Neuronal stem cell (in vitro differentiated cells): ENCODE measurements around the gene OPN3.

Experiments
- DNase-seq: peaks from one replicate; pipeline ENCODE4 v3.0.0-alpha.2; 2013; ENCODE audit warnings: low spot score
- H2AFZ ChIP-seq: one replicate; pipeline ENCODE4 v1.6.1; 2013; ENCODE audit warnings: mild to moderate bottlenecking, low read length, inconsistent platforms
- H2AK5ac ChIP-seq: 2 replicates; pipeline ENCODE4 v1.6.1; 2013; ENCODE audit warnings: low read depth, mild to moderate bottlenecking, inconsistent platforms, low read length, moderate library complexity, mixed read lengths
- H2BK120ac ChIP-seq: 2 replicates; pipeline ENCODE4 v1.6.1; 2013; ENCODE audit warnings: low read depth, mild to moderate bottlenecking, inconsistent platforms, low read length, moderate library complexity, mixed read lengths
- H2BK12ac ChIP-seq: one replicate; pipeline ENCODE4 v1.6.1; 2013; ENCODE audit warnings: low read length, inconsistent platforms
- H2BK15ac ChIP-seq: 2 replicates; pipeline ENCODE4 v1.6.1; 2013; ENCODE audit warnings: mild to moderate bottlenecking, low read length, inconsistent platforms, mixed read lengths
- H2BK5ac ChIP-seq: one replicate; pipeline ENCODE4 v1.6.1; 2013; ENCODE audit warnings: inconsistent platforms, mild to moderate bottlenecking, low read length, moderate library complexity
- H3K14ac ChIP-seq: one replicate; pipeline ENCODE4 v1.6.1; 2013; ENCODE audit warnings: low read length, inconsistent platforms
- H3K18ac ChIP-seq: 2 replicates; pipeline ENCODE4 v1.6.1; 2013; ENCODE audit warnings: low read length, inconsistent platforms
- H3K23ac ChIP-seq: 2 replicates; pipeline ENCODE4 v1.6.1; 2013; ENCODE audit warnings: low read depth, mild to moderate bottlenecking, mixed read lengths, low read length, inconsistent platforms; ENCODE audit not compliant: poor library complexity
- H3K27ac ChIP-seq: replicated peaks from 3 replicates; pipeline ENCODE4 v1.5.1; 2013; ENCODE audit warnings: low read length, inconsistent platforms
- H3K27me3 ChIP-seq, 3 experiments: 2 replicates each; pipeline ENCODE4 v1.6.1; 2013; ENCODE audit warnings: low read length in 3 of 3, mild to moderate bottlenecking in 2 of 3, inconsistent platforms in 1 of 3, low read depth in 1 of 3, mixed read lengths in 1 of 3, moderate library complexity in 1 of 3; ENCODE audit not compliant: control insufficient read depth in 3 of 3, insufficient read depth in 3 of 3
- H3K36me3 ChIP-seq, 2 donors: replicated peaks in 1 of 2; 2 replicates each; pipeline ENCODE4 v1.6.1; 2013; ENCODE audit warnings: low read length in 2 of 2; ENCODE audit not compliant: control insufficient read depth in 2 of 2, insufficient read depth in 2 of 2
- H3K4ac ChIP-seq: 2 replicates; pipeline ENCODE4 v1.6.1; 2013; ENCODE audit warnings: inconsistent platforms, mild to moderate bottlenecking, low read length, moderate library complexity
- H3K4me1 ChIP-seq, 2 donors: 1 replicate in 1 of 2; 2 replicates in 1 of 2; pipeline ENCODE4 v1.6.1; 2013; ENCODE audit warnings: low read length in 2 of 2, low read depth in 1 of 2; ENCODE audit not compliant: control insufficient read depth in 2 of 2, insufficient read depth in 1 of 2
- H3K4me2 ChIP-seq: one replicate; pipeline ENCODE4 v1.6.1; 2013; ENCODE audit warnings: mild to moderate bottlenecking, low read length, inconsistent platforms; ENCODE audit not compliant: insufficient read depth, poor library complexity, severe bottlenecking
- H3K4me3 ChIP-seq, 2 donors: 2 replicates each; pipeline ENCODE4 v1.5.1; 2013; ENCODE audit warnings: low read length in 2 of 2, mild to moderate bottlenecking in 2 of 2, inconsistent platforms in 1 of 2, moderate library complexity in 1 of 2
- H3K79me1 ChIP-seq: one replicate; pipeline ENCODE4 v1.6.1; 2013; ENCODE audit warnings: low read depth, mild to moderate bottlenecking, inconsistent platforms, low read length, moderate library complexity
- H3K9ac ChIP-seq: one replicate; pipeline ENCODE4 v1.6.1; 2013; ENCODE audit warnings: mild to moderate bottlenecking, low read depth, low read length, inconsistent platforms; ENCODE audit not compliant: poor library complexity
- H3K9me3 ChIP-seq, 2 donors: replicated peaks in 1 of 2; 2 replicates each; pipeline versions ENCODE3 to v1.6.1; 2013; ENCODE audit warnings: low read length in 2 of 2, mild to moderate bottlenecking in 2 of 2, inconsistent platforms in 1 of 2, low read depth in 1 of 2, mixed read lengths in 1 of 2, moderate library complexity in 1 of 2; ENCODE audit not compliant: control insufficient read depth in 2 of 2, insufficient read depth in 1 of 2
- H4K8ac ChIP-seq: one replicate; pipeline ENCODE4 v1.6.1; 2013; ENCODE audit warnings: low read depth, mild to moderate bottlenecking, inconsistent platforms, low read length, moderate library complexity
- H4K91ac ChIP-seq: one replicate; pipeline ENCODE4 v1.6.1; 2013; ENCODE audit warnings: low read length, low read depth, mild to moderate bottlenecking, inconsistent platforms; ENCODE audit not compliant: poor library complexity
- WGBS, 2 donors: extraction: QIAGEN DNeasy Blood & Tissue Kit; methylation state at CpG; one replicate each; pipeline ENCODE4 v1.1.7; 2013; ENCODE audit warnings: missing lambda C conversion rate in 2 of 2, mixed read lengths in 1 of 2; ENCODE audit not compliant: insufficient read length in 2 of 2, insufficient replicate concordance in 1 of 2; ENCODE audit errors: extremely low coverage in 2 of 2; 5-methylcytosine and 5-hydroxymethylcytosine counted together

OPN3 gene

DNA sequence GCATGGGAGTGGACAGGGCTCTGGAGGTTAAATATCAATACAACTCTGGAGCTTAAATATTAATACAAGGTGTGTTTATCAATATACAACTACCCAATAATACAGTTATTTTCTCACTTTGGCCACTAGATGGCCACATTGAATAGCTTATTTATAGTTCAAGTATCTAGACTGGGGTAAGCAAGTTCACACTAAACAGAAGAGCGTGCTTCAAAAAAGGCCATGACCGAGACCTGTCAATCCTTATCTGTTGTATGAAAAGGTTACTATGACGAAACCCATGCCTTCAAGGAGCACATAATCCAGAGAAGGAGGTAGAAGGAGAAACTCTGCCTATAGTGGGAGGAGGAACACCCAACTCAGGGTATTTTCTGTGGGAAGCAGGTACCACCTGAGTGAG is 29.1 kb downstream of the OPN3 start:
- H3K79me1 ChIP-seq, result no peaks in the 10 kb centered on the region
- H3K14ac ChIP-seq, result no peak overlapping the region
- no peak overlapping the region for H2BK120ac ChIP-seq
- no peaks in the 10 kb centered on the region for H3K27me3 ChIP-seq
- H3K4me2 ChIP-seq, result no peak overlapping the region
- WGBS, 2 donors, result no CpG with 5 or more reads among the region's 3 CpGs
- H2AFZ ChIP-seq, result no peak overlapping the region
- H3K4me3 ChIP-seq, result no peak overlapping the region
- peaks cover 0 to 2% of the 10 kb centered on the region in 2 donors for H3K4me1 ChIP-seq
- H3K18ac ChIP-seq, result no peak overlapping the region
- no peak overlapping the region for H2BK15ac ChIP-seq
- no peak overlapping the region for H3K27ac ChIP-seq
- H3K9ac ChIP-seq, result no peak overlapping the region
- H2BK12ac ChIP-seq, result no peak overlapping the region
- H3K9me3 ChIP-seq, result peaks cover 0 to 5% of the 10 kb centered on the region in 2 donors
- no peak overlapping the region for H3K4ac ChIP-seq
- no peak overlapping the region for H3K23ac ChIP-seq
- H4K91ac ChIP-seq, result no peak overlapping the region
- H4K8ac ChIP-seq, result no peak overlapping the region
- no peak overlapping the region for H2BK5ac ChIP-seq
- H2AK5ac ChIP-seq, result no peak overlapping the region
- H3K36me3 ChIP-seq, result peaks cover 0 to 4% of the 10 kb centered on the region in 2 donors
- peak; percentile 27 for DNase-seq

DNA sequence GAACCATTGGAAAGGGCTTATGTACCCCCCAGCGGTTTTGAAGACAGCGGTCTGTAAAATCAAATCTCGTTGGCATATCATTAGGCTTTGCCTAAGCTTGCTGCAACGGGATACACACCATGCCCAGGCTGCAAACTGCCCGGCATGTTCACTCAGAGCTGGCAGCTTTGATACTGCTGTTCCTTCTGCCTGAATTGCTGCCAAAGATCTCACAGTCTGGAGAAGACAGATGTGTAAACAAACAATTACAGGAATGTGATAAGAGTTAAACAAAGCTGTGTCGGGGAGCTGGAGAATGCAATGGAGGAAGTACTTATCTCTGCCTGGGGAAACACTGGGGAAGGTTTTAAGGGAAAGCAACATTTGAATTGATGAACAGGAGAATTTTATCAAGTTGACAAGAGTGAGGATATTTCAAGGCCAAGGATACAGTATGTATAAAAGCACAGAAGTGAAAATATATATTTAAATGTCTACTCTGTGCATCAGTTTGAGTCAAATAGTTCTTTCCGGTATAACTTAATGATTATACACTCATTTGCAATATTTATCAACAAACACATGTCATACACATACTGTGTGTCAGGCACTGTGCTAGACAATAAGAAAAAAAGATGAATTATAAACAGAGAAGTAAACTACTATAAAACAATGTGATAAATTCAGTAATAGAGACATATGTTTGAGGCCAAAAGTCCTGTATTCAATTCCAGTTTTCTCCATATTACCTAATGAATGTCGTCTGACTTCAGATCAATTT is 29.9 kb downstream of the OPN3 start:
- Histone ChIP-seq H3K23ac (no peak overlapping the region), H2BK120ac (no peak overlapping the region), H3K4me3 (no peak overlapping the region), H3K9ac (no peak overlapping the region), H3K27ac (no peak overlapping the region), H3K4me1 (no peaks in the 10 kb centered on the region), H2AFZ (no peak overlapping the region), H4K8ac (no peak overlapping the region), H3K27me3 (no peaks in the 10 kb centered on the region), H3K36me3 (peaks cover 0 to 2% of the 10 kb centered on the region in 2 donors), H3K9me3 (peaks cover 0 to 5% of the 10 kb centered on the region in 2 donors), H3K79me1 (no peaks in the 10 kb centered on the region), H3K4ac (no peak overlapping the region), H2BK15ac (no peak overlapping the region), H3K4me2 (no peak overlapping the region), H3K18ac (no peak overlapping the region), H3K14ac (no peak overlapping the region), H2BK5ac (no peak overlapping the region), H2AK5ac (no peak overlapping the region), H4K91ac (no peak overlapping the region), H2BK12ac (no peak overlapping the region)
- WGBS, 2 donors, result no CpG with 5 or more reads among the region's 8 CpGs
- DNase-seq, result peak; percentile 14

DNA sequence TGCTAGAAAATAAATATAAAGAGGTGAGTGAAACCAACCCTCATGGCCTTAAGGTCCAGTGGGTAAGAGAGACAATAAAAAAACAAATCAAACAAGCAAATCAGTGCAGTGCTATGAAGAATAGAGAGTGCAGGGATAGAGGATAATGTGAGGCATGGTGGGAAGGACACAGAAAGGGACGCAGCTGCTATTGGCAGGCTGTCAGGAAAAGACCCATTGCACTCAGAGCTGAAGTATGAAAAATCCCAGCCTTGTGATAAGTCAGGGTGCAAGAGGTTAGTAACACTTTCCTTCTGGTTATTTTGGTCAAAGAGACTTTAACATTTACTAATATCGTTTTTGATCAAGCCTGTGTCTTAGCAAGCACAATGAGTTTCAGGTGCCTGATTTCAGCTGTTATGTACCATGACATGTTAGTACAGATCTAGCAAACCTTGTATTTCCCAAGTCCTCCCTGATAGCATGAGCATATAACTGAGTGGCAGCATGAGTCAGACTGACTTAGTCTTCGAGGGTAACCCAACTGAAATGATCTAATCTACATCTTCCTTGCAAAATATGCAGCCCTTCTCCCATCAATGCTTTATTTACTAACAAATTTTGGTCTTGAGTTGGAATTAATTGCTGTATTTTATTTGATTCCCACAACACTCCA is 31.7 kb downstream of the OPN3 start:
- no peak overlapping the region for H4K91ac ChIP-seq
- no peak overlapping the region for H2AFZ ChIP-seq
- H3K14ac ChIP-seq, result no peak overlapping the region
- no peak overlapping the region for H3K23ac ChIP-seq
- H2BK120ac ChIP-seq, result no peak overlapping the region
- no peak overlapping the region for H3K27ac ChIP-seq
- peaks cover 0 to 2% of the 10 kb centered on the region in 2 donors for H3K36me3 ChIP-seq
- no peak overlapping the region for H2AK5ac ChIP-seq
- no peak overlapping the region for H2BK5ac ChIP-seq
- H3K27me3 ChIP-seq, result no peaks in the 10 kb centered on the region
- H3K9me3 ChIP-seq, result peaks cover 0 to 5% of the 10 kb centered on the region in 2 donors
- no peak overlapping the region for H3K4me2 ChIP-seq
- no peaks in the 10 kb centered on the region for H3K79me1 ChIP-seq
- no peak overlapping the region for H3K4me3 ChIP-seq
- no CpG with 5 or more reads among the region's 3 CpGs for WGBS, 2 donors
- H3K18ac ChIP-seq, result no peak overlapping the region
- H2BK12ac ChIP-seq, result no peak overlapping the region
- no peak overlapping the region for H4K8ac ChIP-seq
- no peak overlapping the region for H3K9ac ChIP-seq
- H3K4me1 ChIP-seq, result no peaks in the 10 kb centered on the region
- no peak overlapping the region for H3K4ac ChIP-seq
- DNase-seq, result no peak
- no peak overlapping the region for H2BK15ac ChIP-seq

DNA sequence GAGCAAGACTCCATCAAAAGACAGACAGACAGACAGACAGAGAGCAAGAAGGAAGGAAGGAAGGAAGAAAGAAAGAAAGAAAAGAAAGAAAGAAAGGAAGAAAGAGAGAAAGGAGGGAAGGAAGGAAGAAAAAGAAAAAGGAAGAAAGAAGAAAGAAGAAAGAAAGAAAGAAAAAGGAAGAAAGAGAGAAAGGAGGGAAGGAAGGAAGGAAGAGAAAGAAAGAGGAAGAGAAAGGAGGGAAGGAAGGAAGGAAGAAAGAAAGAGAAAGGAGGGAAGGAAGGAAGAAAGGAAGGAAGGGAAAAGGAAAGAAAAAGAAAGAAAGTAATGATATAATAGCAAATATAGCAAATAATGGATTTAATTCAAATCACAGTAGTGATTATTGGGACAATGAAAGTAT is 32.7 kb downstream of the OPN3 start:
- no peak for DNase-seq
- H3K4me1 ChIP-seq, result no peaks in the 10 kb centered on the region

More for the DNA sequence above, 32.7 kb downstream of the OPN3 start:
- H2BK5ac ChIP-seq, result no peak overlapping the region
- no peak overlapping the region for H2AK5ac ChIP-seq
- H2AFZ ChIP-seq, result no peak overlapping the region
- no peak overlapping the region for H3K9ac ChIP-seq
- no peak overlapping the region for H2BK120ac ChIP-seq
- no peak overlapping the region for H2BK15ac ChIP-seq
- H3K36me3 ChIP-seq, result peaks cover 0 to 2% of the 10 kb centered on the region in 2 donors
- H4K91ac ChIP-seq, result no peak overlapping the region
- H3K9me3 ChIP-seq, result peaks cover 0 to 5% of the 10 kb centered on the region in 2 donors
- no peak overlapping the region for H3K4ac ChIP-seq
- H3K79me1 ChIP-seq, result no peaks in the 10 kb centered on the region
- H3K27me3 ChIP-seq, result no peaks in the 10 kb centered on the region
- no peak overlapping the region for H4K8ac ChIP-seq
- no peak overlapping the region for H3K4me2 ChIP-seq
- no peak overlapping the region for H3K14ac ChIP-seq
- no peak overlapping the region for H3K4me3 ChIP-seq
- no peak overlapping the region for H3K27ac ChIP-seq
- H3K23ac ChIP-seq, result no peak overlapping the region
- H2BK12ac ChIP-seq, result no peak overlapping the region
- no peak overlapping the region for H3K18ac ChIP-seq
